SK-N-MC (cell line): Measurements from ENCODE around the gene KCNJ14.
A peak's percentile ranks its signal among the peaks of the same experiment; 100 is the strongest.

Experiments
- FOXP2 ChIP-seq: optimal IDR thresholded peaks from 2 replicates; pipeline ENCODE3; 2011; ENCODE audit warnings: mild to moderate bottlenecking, moderate library complexity; ENCODE audit not compliant: insufficient read depth; ENCODE audit errors: extremely low read length, control extremely low read depth
- POLR2AphosphoS5 ChIP-seq: IDR thresholded peaks from 2 replicates; pipeline ENCODE4 v1.6.1; 2012; ENCODE audit warnings: mild to moderate bottlenecking, low read depth, low read length, borderline replicate concordance

- peak; percentile 87; the same call in 1 of the 2 replicates for TF ChIP-seq POLR2AphosphoS5
- no peak for TF ChIP-seq FOXP2
Measured at GRCh38 chr19:48445606-48446481, 9.5 kb upstream of the KCNJ14 start, which contains the start of gene GRWD1.
